NCI-H460 (cell line): ENCODE data around the gene QPRT. TPM values are rescaled to one million over a fixed set of nuclear protein-coding genes. Genes with fewer than 3 reads are reported as not detected.
"Not testable (repeated sequence)": the region's sequence is repeated elsewhere in the genome, so short reads cannot be mapped to it uniquely, and the experiment has no call there.

Source experiments
- DNase-seq: peaks from one replicate; pipeline ENCODE4 v3.0.0-alpha.2; 2016; ENCODE audit warnings: low read depth; ENCODE audit errors: extremely low read depth
- total RNA-seq: library from RNA; depleted of rRNA; stranded (reverse); fragments of >200 nt; shearing (Covaris generic); gene quantifications from 2 replicates; pipeline ENCODE4 v1.2.3, GENCODE V29; 2014

The QPRT gene
- total RNA-seq, 1 experiment from 2014 or later: 0.42 TPM

DNA sequence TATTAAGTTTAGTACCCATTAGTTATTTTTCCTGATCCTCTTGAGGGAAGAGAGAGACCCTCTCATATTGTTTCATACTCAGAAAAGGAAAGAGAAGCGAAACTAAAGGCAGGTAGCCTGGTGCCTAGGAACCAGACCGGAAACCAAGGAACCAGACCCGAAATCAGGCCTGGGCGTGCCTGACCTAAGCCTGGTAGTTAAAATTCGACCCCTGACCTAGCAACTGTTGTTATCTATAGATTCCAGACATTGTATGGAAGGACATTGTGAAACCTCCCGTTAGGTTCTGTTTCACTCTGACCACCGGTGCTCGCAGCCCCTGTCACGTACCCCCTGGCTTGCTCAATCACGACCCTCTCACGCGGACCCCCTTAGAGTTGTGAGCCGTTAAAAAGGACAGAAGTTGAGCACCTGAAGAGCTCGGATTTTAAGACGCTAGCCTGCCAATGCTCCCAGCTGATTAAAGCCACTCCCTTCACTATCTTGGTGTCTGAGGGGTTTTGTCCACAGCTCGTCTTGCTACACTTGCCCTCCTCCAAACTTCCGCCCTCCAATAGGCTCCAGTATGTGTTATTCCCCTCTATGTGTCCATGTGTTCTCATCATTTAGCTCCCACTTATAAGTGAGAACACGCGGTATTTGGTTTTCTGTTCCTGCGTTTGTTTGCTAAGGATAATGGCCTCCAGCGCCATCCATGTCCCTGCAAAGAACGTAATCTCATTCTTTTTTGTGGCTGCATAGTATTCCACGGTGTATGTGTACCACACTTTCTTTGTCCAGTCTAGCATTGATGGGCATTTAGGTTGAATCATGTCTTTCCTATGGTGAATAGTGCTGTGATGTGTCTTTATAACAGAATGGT, 10.7 kb downstream of the QPRT start:
- DNase-seq: not testable (repeated sequence)

DNA sequence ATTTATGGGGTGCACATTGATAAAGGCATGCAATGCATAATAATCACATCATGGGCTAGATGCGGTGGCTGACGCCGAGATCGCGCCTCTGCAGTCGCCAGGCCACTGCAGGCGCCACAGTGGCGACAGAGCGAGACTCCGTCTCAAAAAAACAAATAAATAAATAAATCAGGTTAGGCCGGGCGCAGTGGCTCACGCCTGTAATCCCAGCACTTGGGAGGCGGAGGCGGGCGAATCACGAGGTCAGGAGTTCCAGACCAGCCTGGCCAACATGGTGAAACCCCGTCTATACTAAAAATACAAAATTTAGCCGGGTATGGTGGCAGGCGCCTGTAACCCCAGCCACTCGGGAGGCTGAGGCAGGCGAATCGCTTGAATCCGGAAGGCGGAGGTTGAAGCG, 13.6 kb downstream of the QPRT start:
- DNase-seq: not testable (repeated sequence)

- no peak for DNase-seq
Measured at GRCh38 chr16:29694384-29695195, 15.6 kb downstream of the QPRT start.

DNA sequence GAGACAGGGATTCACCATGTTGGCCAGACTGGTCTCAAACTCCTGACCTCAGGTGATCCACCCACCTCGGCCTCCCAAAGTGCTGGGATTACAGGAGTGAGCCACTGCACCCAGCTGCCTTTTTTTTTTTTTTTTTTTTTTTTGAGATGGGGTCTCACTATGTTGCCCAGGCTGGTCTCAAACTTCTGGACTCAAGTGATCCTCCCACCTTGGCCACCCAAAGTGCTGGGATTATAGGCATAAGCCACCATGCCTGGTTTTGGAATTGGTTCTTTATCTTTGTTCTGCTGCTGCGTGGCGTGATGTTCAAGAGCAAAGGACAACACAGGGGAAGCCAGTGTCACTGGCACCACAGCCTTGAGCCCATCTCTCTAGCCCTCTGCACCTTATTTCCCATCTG, 16.7 kb downstream of the QPRT start:
- DNase-seq: not testable (repeated sequence)

GRCh38 chr16:29696881-29697331, 17.9 kb downstream of the QPRT start:
- DNase-seq: no peak

- DNase-seq: no peak
Measured at GRCh38 chr16:29697391-29697790, 18.4 kb downstream of the QPRT start.

DNA sequence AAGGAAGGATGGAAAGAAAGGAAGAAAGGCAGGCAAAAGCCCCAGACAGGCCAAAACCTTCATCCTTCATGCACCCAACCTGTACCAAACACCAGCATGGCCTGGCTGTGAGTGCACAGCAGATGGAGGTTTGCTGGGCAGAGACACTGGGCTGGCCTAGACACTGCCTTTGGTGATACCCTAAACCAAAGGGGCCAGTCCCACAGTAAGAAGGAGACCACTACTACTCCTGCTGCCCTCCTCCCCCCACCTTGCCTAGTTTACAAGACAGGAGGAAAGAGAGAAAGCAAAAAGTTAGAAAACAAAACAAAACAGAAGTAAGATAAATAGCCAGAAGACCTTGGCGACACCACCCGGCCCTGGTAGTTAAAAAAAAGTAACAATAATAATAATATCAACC, 19.1 kb downstream of the QPRT start:
- DNase-seq: no peak

- DNase-seq: no peak
Measured at GRCh38 chr16:29698484-29699323, 19.7 kb downstream of the QPRT start.

GRCh38 chr16:29699324-29700219, 20.6 kb downstream of the QPRT start:
- no peak for DNase-seq

GRCh38 chr16:29700253-29700987, 21.4 kb downstream of the QPRT start:
- DNase-seq: peak; percentile 81

DNA sequence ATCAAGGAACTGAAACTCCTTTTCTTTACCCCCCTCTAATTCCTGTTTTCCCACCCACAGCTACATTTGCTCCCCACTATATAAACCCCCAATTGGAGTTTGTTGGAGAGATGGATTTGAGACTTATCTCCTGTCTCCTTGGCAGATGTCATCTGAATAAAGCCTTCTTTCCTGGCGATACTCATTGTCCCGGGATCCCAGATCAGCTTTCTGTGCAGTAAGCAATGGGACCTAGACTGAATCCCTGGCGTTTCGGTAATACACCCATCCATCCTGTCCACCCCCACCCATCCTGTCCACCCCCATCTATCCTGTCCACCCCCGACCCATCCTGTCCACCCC, 22.2 kb downstream of the QPRT start:
- DNase-seq: no peak

- DNase-seq: no peak
Measured at GRCh38 chr16:29702269-29702668, 23.3 kb downstream of the QPRT start.

- DNase-seq: no peak
Measured at GRCh38 chr16:29705030-29705429, 26.1 kb downstream of the QPRT start.

GRCh38 chr16:29707160-29707559, 28.2 kb downstream of the QPRT start:
- DNase-seq: not testable (repeated sequence)

DNA sequence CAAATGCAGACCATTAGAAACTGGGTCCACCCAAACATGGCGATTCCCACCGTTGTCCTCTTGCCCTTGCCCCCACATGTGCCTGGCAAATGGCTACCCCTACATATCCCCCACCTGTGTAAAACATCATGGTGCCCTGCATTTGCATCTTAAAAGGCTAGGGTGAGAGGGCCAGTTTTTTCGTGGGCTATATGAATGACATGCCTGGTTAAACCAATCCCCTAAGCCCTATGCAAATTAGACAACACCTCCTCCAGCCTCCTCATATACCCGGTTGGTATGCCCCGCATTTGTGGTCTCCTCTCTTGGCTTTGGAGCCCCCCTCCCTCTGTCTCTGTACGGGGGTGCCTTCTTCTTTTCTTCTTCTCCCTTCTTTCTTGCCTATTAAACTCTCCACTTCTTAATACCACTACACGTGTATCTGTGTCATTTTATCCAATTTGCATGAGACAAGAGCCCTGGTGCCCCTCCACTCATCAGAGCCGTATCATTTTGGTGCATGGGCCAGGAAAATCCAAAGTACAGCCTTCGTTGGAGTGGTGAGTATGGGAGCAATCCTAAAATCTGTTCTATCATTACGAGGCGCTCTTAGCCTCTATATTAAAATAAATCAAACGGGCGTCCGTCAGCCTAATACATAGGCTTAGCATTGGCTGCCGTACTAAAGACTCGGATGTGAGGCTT, 30.1 kb downstream of the QPRT start:
- DNase-seq: no peak

GRCh38 chr16:29709657-29710056, 30.7 kb downstream of the QPRT start:
- DNase-seq: not testable (repeated sequence)

- peak; percentile 63 for DNase-seq
Measured at GRCh38 chr16:29710227-29711219, 31.5 kb downstream of the QPRT start.
